ENCODE results near the gene HIBCH.

The HIBCH gene

DNA sequence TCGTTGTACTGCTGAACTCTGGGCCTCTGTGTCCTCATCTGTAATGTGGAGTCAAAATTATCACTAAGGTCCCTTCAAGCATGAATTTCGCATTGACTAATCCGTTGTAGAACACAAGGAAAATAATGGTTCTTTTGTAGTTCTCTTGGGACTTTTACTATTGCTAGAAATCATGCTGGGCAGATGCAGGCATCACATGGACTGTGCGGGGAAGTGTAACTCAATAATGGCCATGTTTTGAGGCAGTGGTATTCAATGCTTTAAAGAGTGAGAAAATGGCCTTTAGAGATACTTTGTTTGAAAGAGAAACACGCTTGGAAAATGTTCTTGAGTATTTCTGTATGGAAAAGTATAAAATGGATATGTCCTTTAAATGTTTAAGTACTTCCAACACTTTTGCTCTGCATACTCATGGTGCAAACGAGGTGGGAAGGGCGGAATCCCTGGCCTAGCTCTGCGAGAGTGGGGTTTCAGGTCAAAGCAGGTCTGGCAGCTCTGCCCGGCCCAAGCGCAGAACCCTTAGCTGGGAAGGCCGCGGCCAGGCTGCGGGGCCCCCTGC is 139.8 kb downstream of the HIBCH start:
- Histone ChIP-seq H3K27me3 (replicated peaks) (no peaks in the 10 kb centered on the region), H3K4me3 (ENCODE audit: low read depth, low read length) (peak overlapping the region; percentile 65), H3K36me3 (replicated peaks) (no peaks in the 10 kb centered on the region), H3K27ac (no peak overlapping the region)
- TF ChIP-seq, protein P1, sequence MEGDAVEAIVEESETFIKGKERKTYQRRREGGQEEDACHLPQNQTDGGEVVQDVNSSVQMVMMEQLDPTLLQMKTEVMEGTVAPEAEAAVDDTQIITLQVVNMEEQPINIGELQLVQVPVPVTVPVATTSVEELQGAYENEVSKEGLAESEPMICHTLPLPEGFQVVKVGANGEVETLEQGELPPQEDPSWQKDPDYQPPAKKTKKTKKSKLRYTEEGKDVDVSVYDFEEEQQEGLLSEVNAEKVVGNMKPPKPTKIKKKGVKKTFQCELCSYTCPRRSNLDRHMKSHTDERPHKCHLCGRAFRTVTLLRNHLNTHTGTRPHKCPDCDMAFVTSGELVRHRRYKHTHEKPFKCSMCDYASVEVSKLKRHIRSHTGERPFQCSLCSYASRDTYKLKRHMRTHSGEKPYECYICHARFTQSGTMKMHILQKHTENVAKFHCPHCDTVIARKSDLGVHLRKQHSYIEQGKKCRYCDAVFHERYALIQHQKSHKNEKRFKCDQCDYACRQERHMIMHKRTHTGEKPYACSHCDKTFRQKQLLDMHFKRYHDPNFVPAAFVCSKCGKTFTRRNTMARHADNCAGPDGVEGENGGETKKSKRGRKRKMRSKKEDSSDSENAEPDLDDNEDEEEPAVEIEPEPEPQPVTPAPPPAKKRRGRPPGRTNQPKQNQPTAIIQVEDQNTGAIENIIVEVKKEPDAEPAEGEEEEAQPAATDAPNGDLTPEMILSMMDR (IDR thresholded peaks at IDR 0.05; ENCODE audit: low read depth, low read length, missing control alignments): no peak
- DNase-seq: no peak
- in situ Hi-C loops (cut with HindIII; ENCODE audit: low pct_ligation_motif_present, low sequenced_read_pairs): no loop called here

DNA sequence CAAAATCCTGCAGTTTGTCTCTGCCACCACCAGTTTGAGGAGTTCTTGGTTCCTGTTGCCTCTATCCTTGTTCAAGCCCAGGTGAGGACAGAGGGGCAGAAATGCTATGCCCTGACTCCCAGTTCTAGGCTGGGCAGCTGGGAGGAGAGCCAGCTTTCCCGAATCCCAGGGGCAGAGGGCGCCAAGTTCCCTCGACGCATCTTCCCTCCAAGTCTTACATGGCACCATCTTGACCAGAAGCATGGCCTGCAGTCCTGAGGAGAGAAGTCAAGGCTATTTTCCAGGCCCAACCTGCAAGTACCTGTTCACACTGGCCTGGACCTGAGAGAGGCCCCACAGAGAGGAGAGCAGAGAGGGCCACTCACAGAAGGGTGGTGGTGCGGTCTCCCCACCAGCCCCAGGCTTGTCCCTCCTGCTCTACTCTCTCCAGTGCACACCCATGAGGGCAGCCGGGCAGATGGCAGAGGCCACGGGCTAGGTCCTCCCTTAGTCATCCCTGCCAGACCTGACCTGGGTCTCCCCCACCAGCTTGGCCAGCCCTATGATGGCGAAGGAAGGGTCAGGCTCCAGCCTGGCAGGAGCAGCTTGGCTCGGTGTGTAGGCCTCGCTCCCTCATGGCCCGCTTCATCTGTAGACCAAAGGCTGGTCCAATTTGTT is 141.4 kb downstream of the HIBCH start:
- TF ChIP-seq, protein P1 (IDR thresholded peaks at IDR 0.05; ENCODE audit: low read depth, low read length, missing control alignments): no peak
- no peak overlapping the region for H3K4me3 ChIP-seq (ENCODE audit: low read depth, low read length)
- H3K36me3 ChIP-seq (replicated peaks): no peaks in the 10 kb centered on the region
- in situ Hi-C loops (cut with HindIII; ENCODE audit: low pct_ligation_motif_present, low sequenced_read_pairs): no loop called here
- DNase-seq: no peak
- no peaks in the 10 kb centered on the region for H3K27me3 ChIP-seq (replicated peaks)
- no peak overlapping the region for H3K27ac ChIP-seq

DNA sequence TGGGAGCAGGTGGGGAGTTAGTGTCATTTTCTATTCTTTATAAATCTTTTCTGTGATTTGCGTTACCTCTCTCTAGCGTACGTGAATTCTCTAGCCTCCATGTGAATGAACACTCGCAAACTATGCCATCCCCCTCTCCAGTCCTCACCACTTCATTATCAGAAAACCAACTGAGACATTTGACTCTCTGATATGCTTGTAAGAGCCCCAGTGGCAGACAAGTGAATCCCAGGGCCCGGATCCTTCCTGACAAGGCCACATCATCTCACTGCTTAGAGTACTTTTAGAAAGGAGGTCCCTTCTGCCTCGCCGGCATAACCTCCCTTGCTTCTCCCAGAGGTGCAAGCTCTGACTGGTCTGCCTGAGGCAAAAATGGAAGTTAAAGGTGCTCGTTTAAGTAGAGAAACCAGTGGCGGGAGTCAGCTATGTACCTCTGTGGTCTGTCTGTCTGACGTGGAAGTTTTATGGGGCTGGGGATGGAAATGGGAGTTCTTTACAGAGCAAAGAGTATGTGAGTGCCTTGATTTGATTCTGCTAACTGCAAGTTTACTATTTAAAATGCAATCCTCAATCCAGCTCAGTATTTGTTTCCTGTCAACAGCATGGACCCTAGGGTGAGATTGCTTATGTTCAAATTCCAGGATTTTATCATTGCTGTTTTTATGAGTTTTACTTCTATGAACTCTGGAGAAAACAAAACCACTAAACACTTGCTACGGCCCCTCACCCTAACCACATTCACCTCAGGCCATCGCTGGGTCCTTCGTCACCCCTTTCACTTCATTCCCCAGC is 142.2 kb downstream of the HIBCH start:
- H3K27ac ChIP-seq: no peak overlapping the region
- no peak for DNase-seq
- TF ChIP-seq, protein P1 (IDR thresholded peaks at IDR 0.05; ENCODE audit: low read depth, low read length, missing control alignments): no peak
- no peaks in the 10 kb centered on the region for H3K27me3 ChIP-seq (replicated peaks)
- in situ Hi-C loops (cut with HindIII; ENCODE audit: low pct_ligation_motif_present, low sequenced_read_pairs): no loop called here
- H3K36me3 ChIP-seq (replicated peaks): no peaks in the 10 kb centered on the region
- H3K4me3 ChIP-seq (ENCODE audit: low read depth, low read length): no peak overlapping the region

DNA sequence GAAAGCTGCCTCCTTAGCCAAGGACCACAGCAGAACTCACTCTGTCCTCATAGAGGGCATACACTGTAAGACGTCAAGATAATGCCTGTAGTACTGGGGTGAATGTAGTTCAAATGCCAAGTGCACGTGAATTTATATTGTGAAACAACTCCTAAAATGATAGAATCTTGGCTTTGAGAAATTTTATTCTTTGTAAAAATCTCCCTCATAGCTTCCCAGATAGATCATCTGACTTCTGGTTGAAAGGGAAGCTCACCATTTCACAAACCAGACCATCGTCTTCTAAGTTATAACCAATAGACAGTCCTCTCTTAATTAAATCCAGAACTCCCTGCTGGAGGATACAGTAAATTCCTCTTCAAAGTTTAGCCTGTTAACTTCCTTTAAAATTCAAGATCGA is 146.2 kb downstream of the HIBCH start:
- no peaks in the 10 kb centered on the region for H3K36me3 ChIP-seq (replicated peaks)
- TF ChIP-seq, protein P1 (IDR thresholded peaks at IDR 0.05; ENCODE audit: low read depth, low read length, missing control alignments): no peak
- in situ Hi-C loops (cut with HindIII; ENCODE audit: low pct_ligation_motif_present, low sequenced_read_pairs): no loop called here

DNA sequence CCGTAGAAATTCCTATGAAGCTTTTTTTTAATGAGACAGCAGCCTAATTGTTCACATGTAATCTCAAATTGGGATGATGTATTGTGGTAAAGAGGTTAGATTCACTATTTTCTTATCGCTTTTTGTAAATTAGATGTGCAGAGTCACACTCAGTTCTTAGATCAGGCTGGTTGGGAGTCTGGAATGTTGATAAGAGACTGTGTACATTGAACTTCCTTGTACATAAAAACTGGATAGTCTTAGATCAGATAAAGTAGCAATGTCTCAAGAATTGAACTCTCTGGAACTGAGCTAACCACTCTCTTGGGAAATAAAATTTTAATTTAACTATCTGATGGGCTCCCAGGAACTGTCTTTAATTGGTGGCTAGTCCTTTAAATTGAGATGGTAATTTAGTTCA is 149.0 kb downstream of the HIBCH start:
- TF ChIP-seq, protein P1 (IDR thresholded peaks at IDR 0.05; ENCODE audit: low read depth, low read length, missing control alignments): no peak
- in situ Hi-C loops (cut with HindIII; ENCODE audit: low pct_ligation_motif_present, low sequenced_read_pairs): no loop called here
- DNase-seq: no peak
- Histone ChIP-seq H3K27ac (no peak overlapping the region), H3K36me3 (replicated peaks) (no peaks in the 10 kb centered on the region), H3K27me3 (replicated peaks) (no peaks in the 10 kb centered on the region), H3K4me3 (ENCODE audit: low read depth, low read length) (no peak overlapping the region)

More for the DNA sequence above, 146.2 kb downstream of the HIBCH start:
- H3K27me3 ChIP-seq (replicated peaks): no peaks in the 10 kb centered on the region
- no peak overlapping the region for H3K4me3 ChIP-seq (ENCODE audit: low read depth, low read length)
- H3K27ac ChIP-seq: no peak overlapping the region
- no peak for DNase-seq
